Measurements from ENCODE around the gene SREBF2.
"Not testable (repeated sequence)": the region's sequence is repeated elsewhere in the genome, so short reads cannot be mapped to it uniquely, and the experiment has no call there.

The SREBF2 gene

GRCh38 chr22:41946629-41947423, 113.9 kb downstream of the SREBF2 start, which contains the start of gene CENPM:
Gene CENPM, minus strand, starts transcription at chr22:41947152. Its CDS starts 76 bp downstream, at chr22:41947076.
- peak within 1 kb of the TSS; percentile 84 for H3K4me3 ChIP-seq (ENCODE audit: low read length, poor library complexity, severe bottlenecking)
- peaks cover 49% of the 10 kb centered on the region for H3K4me1 ChIP-seq (ENCODE audit: insufficient read depth, low read length, poor library complexity, severe bottlenecking)
- no peaks in the 10 kb centered on the region for H3K27me3 ChIP-seq (ENCODE audit: insufficient read depth, low read length, poor library complexity, severe bottlenecking)
- H3K4me2 ChIP-seq (ENCODE audit: low read depth, low read length, poor library complexity, severe bottlenecking) = peak within 1 kb of the TSS; percentile 89
- peak within 1 kb of the TSS; percentile 83 for H2AFZ ChIP-seq (ENCODE audit: low read length)
- no peaks in the 10 kb centered on the region for H3F3A ChIP-seq (ENCODE audit: low read depth)
- H3K79me2 ChIP-seq (ENCODE audit: insufficient read depth, low read length) = peaks cover 62% of the 10 kb centered on the region
- peaks cover 14% of the 10 kb centered on the region for H4K20me1 ChIP-seq (ENCODE audit: insufficient read depth, low read length, poor library complexity, severe bottlenecking)
- no peak for TF ChIP-seq CTCF (conservative IDR thresholded peaks at IDR 0.05; ENCODE audit: low read length)
- TF ChIP-seq EZH2phosphoT487 (IDR thresholded peaks at IDR 0.05; ENCODE audit: borderline replicate concordance) = no peak
- peaks cover 21% of the 10 kb centered on the region for H3K36me3 ChIP-seq (ENCODE audit: insufficient read depth, low read length)
- H3K9ac ChIP-seq (ENCODE audit: low read depth, low read length, poor library complexity, severe bottlenecking) = peak within 1 kb of the TSS; percentile 95
- no peaks in the 10 kb centered on the region for H3K9me2 ChIP-seq (replicated peaks; ENCODE audit: low read depth, low read length)
- H3K9me3 ChIP-seq (ENCODE audit: insufficient read depth, low read depth, low read length) = no peaks in the 10 kb centered on the region

GRCh38 chr22:41947424-41948080, 114.6 kb downstream of the SREBF2 start:
- Histone ChIP-seq H4K20me1 (ENCODE audit: insufficient read depth, low read length, poor library complexity, severe bottlenecking) (peaks cover 14% of the 10 kb centered on the region), H3K36me3 (ENCODE audit: insufficient read depth, low read length) (peaks cover 21% of the 10 kb centered on the region), H3K4me2 (ENCODE audit: low read depth, low read length, poor library complexity, severe bottlenecking) (peak overlapping the region; percentile 89), H3K9ac (ENCODE audit: low read depth, low read length, poor library complexity, severe bottlenecking) (peak overlapping the region; percentile 95), H3K4me3 (ENCODE audit: low read length, poor library complexity, severe bottlenecking) (peak overlapping the region; percentile 84), H3K27me3 (ENCODE audit: insufficient read depth, low read length, poor library complexity, severe bottlenecking) (no peaks in the 10 kb centered on the region), H3K9me3 (ENCODE audit: insufficient read depth, low read depth, low read length) (no peaks in the 10 kb centered on the region), H3K4me1 (ENCODE audit: insufficient read depth, low read length, poor library complexity, severe bottlenecking) (peaks cover 49% of the 10 kb centered on the region), H3K79me2 (ENCODE audit: insufficient read depth, low read length) (peaks cover 58% of the 10 kb centered on the region), H3F3A (ENCODE audit: low read depth) (no peaks in the 10 kb centered on the region), H3K9me2 (replicated peaks; ENCODE audit: low read depth, low read length) (no peaks in the 10 kb centered on the region), H2AFZ (ENCODE audit: low read length) (peak overlapping the region; percentile 83)
- TF ChIP-seq CTCF (conservative IDR thresholded peaks at IDR 0.05; ENCODE audit: low read length) (no peak), EZH2phosphoT487 (IDR thresholded peaks at IDR 0.05; ENCODE audit: borderline replicate concordance) (no peak)

GRCh38 chr22:41948142-41948541, 115.2 kb downstream of the SREBF2 start:
- H2AFZ ChIP-seq (ENCODE audit: low read length) = 0 out of 2 replicates have a peak overlapping the region, but pooled peaks have one; percentile 83
- peaks cover 49% of the 10 kb centered on the region for H3K4me1 ChIP-seq (ENCODE audit: insufficient read depth, low read length, poor library complexity, severe bottlenecking)
- H3K9me2 ChIP-seq (replicated peaks; ENCODE audit: low read depth, low read length) = no peaks in the 10 kb centered on the region
- H3K79me2 ChIP-seq (ENCODE audit: insufficient read depth, low read length) = peaks cover 54% of the 10 kb centered on the region
- H3K4me2 ChIP-seq (ENCODE audit: low read depth, low read length, poor library complexity, severe bottlenecking) = peak overlapping the region; percentile 89
- H3K27me3 ChIP-seq (ENCODE audit: insufficient read depth, low read length, poor library complexity, severe bottlenecking) = no peaks in the 10 kb centered on the region
- H3F3A ChIP-seq (ENCODE audit: low read depth) = no peaks in the 10 kb centered on the region
- H3K9me3 ChIP-seq (ENCODE audit: insufficient read depth, low read depth, low read length) = no peaks in the 10 kb centered on the region
- H3K9ac ChIP-seq (ENCODE audit: low read depth, low read length, poor library complexity, severe bottlenecking) = peak overlapping the region; percentile 95
- no peak for TF ChIP-seq EZH2phosphoT487 (IDR thresholded peaks at IDR 0.05; ENCODE audit: borderline replicate concordance)
- no peak for TF ChIP-seq CTCF (conservative IDR thresholded peaks at IDR 0.05; ENCODE audit: low read length)
- peaks cover 17% of the 10 kb centered on the region for H3K36me3 ChIP-seq (ENCODE audit: insufficient read depth, low read length)
- peak overlapping the region; percentile 84 for H3K4me3 ChIP-seq (ENCODE audit: low read length, poor library complexity, severe bottlenecking)
- peaks cover 14% of the 10 kb centered on the region for H4K20me1 ChIP-seq (ENCODE audit: insufficient read depth, low read length, poor library complexity, severe bottlenecking)

GRCh38 chr22:41948928-41949296, 116.0 kb downstream of the SREBF2 start:
- not testable (repeated sequence) for H3K36me3 ChIP-seq (ENCODE audit: insufficient read depth, low read length); H3K9me3 ChIP-seq (ENCODE audit: insufficient read depth, low read depth, low read length); H2AFZ ChIP-seq (ENCODE audit: low read length); H3K27me3 ChIP-seq (ENCODE audit: insufficient read depth, low read length, poor library complexity, severe bottlenecking); H3K9me2 ChIP-seq (replicated peaks; ENCODE audit: low read depth, low read length); H3F3A ChIP-seq (ENCODE audit: low read depth)
- peak overlapping the region; percentile 89 for H3K4me2 ChIP-seq (ENCODE audit: low read depth, low read length, poor library complexity, severe bottlenecking)
- peak overlapping the region; percentile 52 for H3K9ac ChIP-seq (ENCODE audit: low read depth, low read length, poor library complexity, severe bottlenecking)
- H3K4me3 ChIP-seq (ENCODE audit: low read length, poor library complexity, severe bottlenecking) = peak overlapping the region; percentile 84
- H3K79me2 ChIP-seq (ENCODE audit: insufficient read depth, low read length) = peaks cover 46% of the 10 kb centered on the region
- peaks cover 44% of the 10 kb centered on the region for H3K4me1 ChIP-seq (ENCODE audit: insufficient read depth, low read length, poor library complexity, severe bottlenecking)
- peaks cover 10% of the 10 kb centered on the region for H4K20me1 ChIP-seq (ENCODE audit: insufficient read depth, low read length, poor library complexity, severe bottlenecking)

Measured in Loucy (cell line).